DND-41 (cell line): ENCODE results near the gene ARL5A.

Experiments used
- EZH2 ChIP-seq: IDR thresholded peaks from 3 replicates; pipeline ENCODE4 v1.6.1; 2012; ENCODE audit warnings: borderline replicate concordance, low read depth, mild to moderate bottlenecking, moderate library complexity, low read length, inconsistent platforms; ENCODE audit not compliant: severe bottlenecking
- TF ChIP-seq, protein P1 (sequence below): IDR thresholded peaks from 2 replicates; pipeline ENCODE4 v1.5.1; 2012; ENCODE audit warnings: borderline replicate concordance, low read length, moderate library complexity, mild to moderate bottlenecking; ENCODE audit not compliant: poor library complexity, severe bottlenecking; ENCODE audit errors: extremely low read depth

DNA sequence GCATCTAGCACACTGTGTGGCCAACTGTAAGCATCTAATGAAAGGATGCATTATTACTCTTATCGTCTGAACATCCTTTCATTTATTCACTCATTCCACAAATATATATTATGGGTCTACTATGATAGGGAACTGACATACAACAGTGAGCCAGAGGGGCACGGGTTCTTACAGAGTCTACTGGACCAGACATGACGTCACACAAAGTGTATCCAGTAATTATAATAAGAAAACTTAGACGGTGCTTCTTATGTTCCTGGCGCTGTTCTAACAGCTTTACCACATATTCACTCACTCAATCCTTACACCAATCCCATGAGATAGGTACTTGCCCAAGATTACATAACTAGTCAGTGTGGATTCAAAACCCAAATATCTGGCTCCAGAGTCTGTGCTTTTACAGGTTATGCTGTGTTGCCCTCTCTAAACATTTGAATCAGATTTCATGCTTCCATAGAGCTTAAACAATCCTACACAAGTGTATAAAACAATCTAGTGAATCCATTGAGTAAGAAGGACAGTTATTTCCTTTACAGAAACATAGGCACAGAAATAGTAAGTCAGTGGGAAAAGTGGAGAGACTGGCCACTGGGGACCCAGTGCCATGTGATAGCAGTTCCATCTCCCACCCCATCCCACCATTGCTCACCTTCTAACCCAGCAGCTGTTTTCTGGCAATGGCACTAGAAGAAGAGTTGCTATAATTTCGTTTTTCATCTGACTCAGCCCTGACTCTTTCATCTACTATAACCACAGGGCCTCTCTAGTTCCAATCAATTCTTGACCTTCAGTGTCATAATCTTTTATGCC, 24.2 kb upstream of the ARL5A start:
- no peak for TF ChIP-seq EZH2
- TF ChIP-seq, protein P1, sequence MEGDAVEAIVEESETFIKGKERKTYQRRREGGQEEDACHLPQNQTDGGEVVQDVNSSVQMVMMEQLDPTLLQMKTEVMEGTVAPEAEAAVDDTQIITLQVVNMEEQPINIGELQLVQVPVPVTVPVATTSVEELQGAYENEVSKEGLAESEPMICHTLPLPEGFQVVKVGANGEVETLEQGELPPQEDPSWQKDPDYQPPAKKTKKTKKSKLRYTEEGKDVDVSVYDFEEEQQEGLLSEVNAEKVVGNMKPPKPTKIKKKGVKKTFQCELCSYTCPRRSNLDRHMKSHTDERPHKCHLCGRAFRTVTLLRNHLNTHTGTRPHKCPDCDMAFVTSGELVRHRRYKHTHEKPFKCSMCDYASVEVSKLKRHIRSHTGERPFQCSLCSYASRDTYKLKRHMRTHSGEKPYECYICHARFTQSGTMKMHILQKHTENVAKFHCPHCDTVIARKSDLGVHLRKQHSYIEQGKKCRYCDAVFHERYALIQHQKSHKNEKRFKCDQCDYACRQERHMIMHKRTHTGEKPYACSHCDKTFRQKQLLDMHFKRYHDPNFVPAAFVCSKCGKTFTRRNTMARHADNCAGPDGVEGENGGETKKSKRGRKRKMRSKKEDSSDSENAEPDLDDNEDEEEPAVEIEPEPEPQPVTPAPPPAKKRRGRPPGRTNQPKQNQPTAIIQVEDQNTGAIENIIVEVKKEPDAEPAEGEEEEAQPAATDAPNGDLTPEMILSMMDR, result no peak
